Measurements from ENCODE around the gene SULT1A3. TPM values are rescaled to one million over a fixed set of nuclear protein-coding genes. Genes with fewer than 3 reads are reported as not detected.
"Not testable (repeated sequence)": the region's sequence is repeated elsewhere in the genome, so short reads cannot be mapped to it uniquely, and the experiment has no call there.

SULT1A3 gene
- total RNA-seq, 1 donor from 2014 or later: 12.5 TPM

DNA sequence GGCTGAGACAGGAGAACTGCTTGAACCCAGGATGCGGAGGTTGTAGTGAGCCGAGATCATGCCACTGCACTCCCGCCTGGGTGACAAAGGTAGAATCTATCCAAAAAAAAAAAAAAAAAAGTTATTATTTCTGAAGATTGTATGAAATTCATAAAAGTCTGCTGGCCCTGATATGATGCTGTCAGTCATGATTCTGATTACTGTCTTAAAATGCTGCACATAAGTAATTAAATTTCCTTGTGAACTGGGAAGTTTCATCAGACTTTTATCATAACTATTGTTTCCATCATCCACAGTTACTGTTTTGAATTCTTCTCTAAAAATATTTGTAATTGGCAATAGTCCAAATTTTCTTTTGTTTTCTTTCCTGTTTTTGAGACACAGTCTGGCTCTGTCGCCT lies 49.3 kb downstream of the SULT1A3 start, which contains the start of gene NPIPB13:
Gene NPIPB13 (minus strand): TSS at position 101 of the 400 bp plus-strand sequence. CDS start 2,906 bp downstream, outside the sequence.
- ATAC-seq; intact Hi-C loops (cut with micrococcal nuclease); DNase-seq: not testable (repeated sequence)

Other genes starting within 250 kb of the SULT1A3 start
- gene TMEM219, start 237.2 kb upstream of the SULT1A3 start, total RNA-seq: 66.2 TPM
- gene TAOK2, start 225.4 kb upstream of the SULT1A3 start, total RNA-seq: 34.9 TPM
- 19.4 TPM for gene HIRIP3, start 203.6 kb upstream of the SULT1A3 start, total RNA-seq
- gene INO80E, start 203.0 kb upstream of the SULT1A3 start, total RNA-seq: 31.3 TPM
- 0.82 TPM for gene DOC2A, start 188.2 kb upstream of the SULT1A3 start, total RNA-seq
- gene C16orf92, start 176.1 kb upstream of the SULT1A3 start, total RNA-seq: not detected
- gene TLCD3B, start 168.0 kb upstream of the SULT1A3 start, total RNA-seq: not detected
- gene ALDOA, start 133.5 kb upstream of the SULT1A3 start, total RNA-seq: 4,258 TPM
- gene PPP4C, start 123.3 kb upstream of the SULT1A3 start, total RNA-seq: 33.1 TPM
- 0.79 TPM for gene TBX6, start 107.3 kb upstream of the SULT1A3 start, total RNA-seq
- 66.0 TPM for gene YPEL3, start 103.0 kb upstream of the SULT1A3 start, total RNA-seq
- gene GDPD3, start 85.7 kb upstream of the SULT1A3 start, total RNA-seq: 2.0 TPM
- gene MAPK3, start 76.0 kb upstream of the SULT1A3 start, total RNA-seq: 44.7 TPM
- 10.3 TPM for gene CORO1A, start 15.7 kb upstream of the SULT1A3 start, total RNA-seq
- gene BOLA2B, start 5.6 kb upstream of the SULT1A3 start, total RNA-seq: 49.5 TPM
- 16.5 TPM for gene SLX1A, start 5.4 kb upstream of the SULT1A3 start, total RNA-seq
- 3.5 TPM for gene NPIPB13, start 49.2 kb downstream of the SULT1A3 start, total RNA-seq
- gene CD2BP2, start 156.1 kb downstream of the SULT1A3 start, total RNA-seq: 29.3 TPM
- gene TBC1D10B, start 171.2 kb downstream of the SULT1A3 start, total RNA-seq: 26.4 TPM
- gene MYL11, start 175.5 kb downstream of the SULT1A3 start, total RNA-seq: not detected
- gene SEPTIN1, start 183.3 kb downstream of the SULT1A3 start, total RNA-seq: 2.5 TPM
- gene ZNF48, start 196.2 kb downstream of the SULT1A3 start, total RNA-seq: 5.2 TPM
- 6.1 TPM for gene ZNF771, start 208.4 kb downstream of the SULT1A3 start, total RNA-seq
- 37.5 TPM for gene DCTPP1, start 230.8 kb downstream of the SULT1A3 start, total RNA-seq
- 30.6 TPM for gene SEPHS2, start 246.6 kb downstream of the SULT1A3 start, total RNA-seq